HepG2 (cell line): ENCODE results near the gene TNFSF12. TPM values are rescaled to one million over a fixed set of nuclear protein-coding genes. Genes with fewer than 3 reads are reported as not detected.

Experiments
- ETV6 ChIP-seq: sonication (generic); formaldehyde crosslinking; conservative IDR thresholded peaks from 2 replicates; pipeline ENCODE4 v1.4.0; 2020; ENCODE audit warnings: missing genetic modification reagents
- EZH2 ChIP-seq: conservative IDR thresholded peaks from 2 replicates; pipeline ENCODE4 v1.6.1; 2012; ENCODE audit warnings: mild to moderate bottlenecking, low read depth, low read length, moderate library complexity
- FOXK1 ChIP-seq: sonication (generic); formaldehyde crosslinking; IDR thresholded peaks from 2 replicates; pipeline ENCODE4 v1.4.0; 2020; ENCODE audit warnings: low read depth, missing genetic modification reagents, borderline replicate concordance
- GZF1 ChIP-seq: sonication (generic); formaldehyde crosslinking; IDR thresholded peaks from 2 replicates; pipeline ENCODE4 v1.5.1; 2020; ENCODE audit warnings: mild to moderate bottlenecking, missing genetic modification reagents
- HDAC2 ChIP-seq: sonication (generic); formaldehyde crosslinking; IDR thresholded peaks from 2 replicates; pipeline ENCODE4 v1.4.0; 2020; ENCODE audit warnings: missing genetic modification reagents
- KLF9 ChIP-seq: IDR thresholded peaks from 2 replicates; pipeline ENCODE4 v1.6.1; 2016; ENCODE audit warnings: low read depth
- KMT2A ChIP-seq: sonication (generic); formaldehyde crosslinking; IDR thresholded peaks from 2 replicates; pipeline ENCODE4 v1.4.0; 2020; ENCODE audit warnings: missing genetic modification reagents
- PATZ1 ChIP-seq: sonication (generic); formaldehyde crosslinking; IDR thresholded peaks from 2 replicates; pipeline ENCODE4 v1.4.0; 2020; ENCODE audit warnings: missing genetic modification reagents
- POLR2A ChIP-seq, 2 experiments: IDR thresholded peaks; 2 replicates each; pipeline ENCODE4 v1.6.1; 2011; ENCODE audit warnings: low read depth in 2 of 2, low read length in 2 of 2, mild to moderate bottlenecking in 1 of 2, moderate library complexity in 1 of 2; ENCODE audit not compliant: insufficient read depth in 1 of 2
- PRMT3 ChIP-seq: sonication (generic); formaldehyde crosslinking; IDR thresholded peaks from 2 replicates; pipeline ENCODE4 v1.8.1; 2022; ENCODE audit warnings: low read depth, mild to moderate bottlenecking, moderate library complexity, missing genetic modification reagents, borderline replicate concordance
- SP140L ChIP-seq: sonication (generic); formaldehyde crosslinking; IDR thresholded peaks from 2 replicates; pipeline ENCODE4 v1.4.0; 2020; ENCODE audit warnings: missing genetic modification reagents, borderline replicate concordance
- TBP ChIP-seq: sonication (generic); formaldehyde crosslinking; IDR thresholded peaks from 2 replicates; pipeline ENCODE4 v1.5.0; 2020; ENCODE audit warnings: missing genetic modification reagents
- TBX3 ChIP-seq: fragments of 450-650 bp; IDR thresholded peaks from 2 replicates; pipeline ENCODE4 v1.6.1; 2017; ENCODE audit warnings: antibody characterized with exemption, mild to moderate bottlenecking, inconsistent platforms, borderline replicate concordance
- THYN1 ChIP-seq: sonication (generic); formaldehyde crosslinking; IDR thresholded peaks from 2 replicates; pipeline ENCODE4 v1.8.1; 2023; ENCODE audit warnings: low read depth, mild to moderate bottlenecking, moderate library complexity, missing genetic modification reagents, borderline replicate concordance
- TIGD3 ChIP-seq: sonication (generic); formaldehyde crosslinking; IDR thresholded peaks from 2 replicates; pipeline ENCODE4 v1.5.1; 2020; ENCODE audit warnings: mild to moderate bottlenecking, missing genetic modification reagents, borderline replicate concordance
- ZBTB25 ChIP-seq: IDR thresholded peaks from 2 replicates; pipeline ENCODE4 v1.6.1; 2018; ENCODE audit warnings: missing genetic modification reagents
- ZC3H4 ChIP-seq: sonication (generic); formaldehyde crosslinking; IDR thresholded peaks from 2 replicates; pipeline ENCODE4 v1.4.0; 2020; ENCODE audit warnings: missing genetic modification reagents, borderline replicate concordance
- ZFP1 ChIP-seq: IDR thresholded peaks from 2 replicates; pipeline ENCODE4 v1.6.1; 2016
- ZNF281 ChIP-seq: sonication (generic); formaldehyde crosslinking; IDR thresholded peaks from 2 replicates; pipeline ENCODE4 v1.4.0; 2020; ENCODE audit warnings: missing genetic modification reagents, borderline replicate concordance
- ZNF354B ChIP-seq: sonication (generic); formaldehyde crosslinking; IDR thresholded peaks from 2 replicates; pipeline ENCODE4 v1.8.0; 2022; ENCODE audit warnings: mild to moderate bottlenecking, missing genetic modification reagents
- ZNF629 ChIP-seq: sonication (generic); formaldehyde crosslinking; conservative IDR thresholded peaks from 2 replicates; pipeline ENCODE4 v1.5.0; 2020; ENCODE audit warnings: missing genetic modification reagents
- ZUFSP ChIP-seq: sonication (generic); formaldehyde crosslinking; IDR thresholded peaks from 2 replicates; pipeline ENCODE4 v1.9.0; 2021; ENCODE audit warnings: missing genetic modification reagents, mild to moderate bottlenecking, borderline replicate concordance
- polyA plus RNA-seq, 8 experiments: library from polyadenylated mRNA; depleted of rRNA in 3 of 8; stranded (reverse) in 7 of 8; unstranded in 1 of 8; fragments of >200 nt; fragmentation: Illumina TruSeq in 4 of 8; extraction: Trizol in 4 of 8; gene quantifications; 2 replicates each; pipeline versions ENCODE4 v1.2.1 to v1.2.3, GENCODE V29; 2011 to 2016; ENCODE audit warnings: low read depth in 4 of 8, missing spikeins in 1 of 8, mixed read lengths in 1 of 8; ENCODE audit not compliant: insufficient read depth in 1 of 8
- total RNA-seq, 5 experiments: library from RNA; depleted of rRNA; stranded (reverse); fragments of >200 nt; fragmentation: Illumina TruSeq; extraction: Trizol; gene quantifications; 2 replicates each; pipeline ENCODE4 v1.2.3, GENCODE V29; 2016; ENCODE audit warnings: low read depth in 1 of 5

The TNFSF12 gene
- total and polyA plus RNA-seq, 2 of the 13 experiments (the other 11 are each of a cell fraction or from before 2014, with no cell fraction given): 0.93 to 7.2 TPM

- no peak for TF ChIP-seq TBX3
- no peak for TF ChIP-seq PRMT3 (CRISPR knock-in tag)
- TF ChIP-seq KLF9: no peak
- TF ChIP-seq SP140L (CRISPR knock-in tag): no peak
- TF ChIP-seq THYN1: no peak
- no peak; the same call in 1 of the 2 replicates for TF ChIP-seq KMT2A (CRISPR knock-in tag)
- peak; percentile 54; the same call in 1 of the 2 replicates for TF ChIP-seq PATZ1 (CRISPR knock-in tag)
- TF ChIP-seq ZC3H4 (CRISPR knock-in tag): no peak
- no peak for TF ChIP-seq ETV6 (CRISPR knock-in tag)
- peak; percentile 65 for TF ChIP-seq ZNF281
- TF ChIP-seq TBP (CRISPR knock-in tag): no peak
- peak; percentile 30; the same call in 1 of the 2 replicates for TF ChIP-seq FOXK1
- TF ChIP-seq TIGD3: no peak
- no peak for TF ChIP-seq ZNF354B (CRISPR knock-in tag)
- peak in 1 of 2 experiments; percentile 75; a peak in 2 of 4 replicates for TF ChIP-seq POLR2A (IDR thresholded peaks at IDR 0.05; ENCODE audit: insufficient read depth in 1 of 2, low read depth in 2 of 2, low read length in 2 of 2)
- TF ChIP-seq ZNF629 (CRISPR knock-in tag): no peak
- TF ChIP-seq HDAC2 (CRISPR knock-in tag): peak; percentile 40; the same call in 1 of the 2 replicates
- TF ChIP-seq ZBTB25: peak; percentile 74; the same call in 1 of the 2 replicates
- no peak for TF ChIP-seq ZFP1 (CRISPR knock-in tag)
- TF ChIP-seq GZF1 (CRISPR knock-in tag): no peak
- TF ChIP-seq ZUFSP: no peak
- TF ChIP-seq EZH2: no peak
These were observed 12.8 kb downstream of the TNFSF12 start, which contains the start of gene SENP3 (continued) for GRCh38 chr17:7561589-7562207.
